NAMALWA (cell line): ENCODE data around the gene TMEM272.

Experiments
- DNase-seq: peaks from one replicate; pipeline ENCODE4 v3.0.0-alpha.2; 2015; ENCODE audit warnings: low spot score

Gene TMEM272

DNA sequence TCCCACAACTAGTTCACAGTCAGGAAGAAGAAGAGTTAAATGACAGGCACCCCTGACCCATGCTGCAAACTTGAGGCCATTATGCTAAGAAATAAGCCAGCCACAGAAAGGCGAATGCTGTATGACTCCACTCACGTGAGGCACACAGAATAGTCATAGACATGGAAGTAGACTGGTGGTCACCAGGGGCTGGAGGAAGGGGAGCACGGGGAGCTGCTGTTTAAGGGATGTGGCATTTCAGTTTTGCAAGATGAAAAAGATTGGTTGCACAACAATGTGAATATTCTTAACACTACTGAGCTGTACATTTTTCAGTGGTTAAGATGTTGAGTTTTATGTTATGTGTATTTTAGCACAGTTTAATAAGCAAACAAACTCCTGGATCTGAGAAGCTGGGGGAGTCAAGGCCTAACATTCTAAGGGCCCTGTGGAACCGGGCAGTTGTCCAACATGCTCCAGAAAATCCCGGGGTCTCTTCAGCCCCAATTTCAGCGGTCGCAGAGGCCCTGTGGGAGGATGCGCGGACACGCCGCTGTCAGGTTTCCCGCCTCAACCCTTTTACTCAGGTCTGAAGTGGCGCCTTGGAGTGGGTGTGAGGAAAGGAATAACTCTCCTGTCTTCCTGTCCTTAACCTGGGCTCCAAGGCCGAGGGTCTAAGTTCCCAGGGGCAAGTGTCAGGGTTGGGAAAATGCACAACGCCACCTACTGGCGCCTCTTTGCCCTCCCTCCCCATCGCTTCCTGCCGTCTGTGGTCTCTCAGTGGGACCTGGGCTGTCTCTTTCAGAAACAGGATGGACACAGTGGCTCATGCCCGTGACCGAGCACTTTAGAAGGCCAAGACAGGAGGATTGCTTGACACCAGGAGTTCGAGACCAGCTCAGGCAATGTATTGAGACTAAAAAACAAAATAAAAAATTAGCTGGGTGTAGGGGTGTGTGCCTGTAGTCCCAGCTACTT, 4.4 kb upstream of the TMEM272 start:
- peak; percentile 51 for DNase-seq

DNA sequence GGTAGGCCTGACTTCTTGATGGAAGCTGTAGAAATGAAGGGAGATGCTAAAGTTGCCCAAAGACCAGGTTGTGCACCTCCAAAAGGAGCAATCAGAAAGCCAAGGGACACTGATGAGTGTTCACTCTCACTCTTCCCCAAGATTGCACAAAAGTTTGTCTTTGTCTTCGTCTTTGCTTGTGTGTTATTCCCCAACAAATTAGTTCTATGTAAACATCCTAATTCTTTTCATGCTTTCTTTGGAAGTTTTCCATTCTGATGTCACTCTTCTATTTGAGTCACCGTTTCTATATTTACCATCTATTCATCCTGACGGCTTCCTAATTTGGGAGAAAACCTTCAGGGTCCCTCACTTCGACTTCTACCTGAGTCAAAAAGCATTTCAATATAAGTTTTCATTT, 3.7 kb upstream of the TMEM272 start:
- DNase-seq = no peak

DNA sequence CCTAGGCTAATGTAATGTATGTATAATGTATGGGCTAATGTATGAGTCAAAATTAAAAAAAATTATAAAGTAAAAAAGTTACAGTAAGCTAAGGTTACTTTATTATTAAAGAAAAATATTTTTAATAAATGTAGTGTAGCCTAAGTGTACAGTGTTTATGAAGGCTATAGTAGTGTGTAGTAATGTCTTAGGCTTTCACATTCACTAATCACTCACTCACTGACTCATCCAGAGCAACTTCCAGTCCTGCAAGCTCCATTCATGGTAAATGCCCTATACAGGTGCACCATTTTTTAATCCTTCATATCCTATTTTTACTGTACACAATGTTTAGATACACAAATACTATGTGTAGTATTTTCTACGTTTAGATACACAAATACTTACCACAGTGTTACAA, 1.8 kb upstream of the TMEM272 start:
- DNase-seq = no peak

DNA sequence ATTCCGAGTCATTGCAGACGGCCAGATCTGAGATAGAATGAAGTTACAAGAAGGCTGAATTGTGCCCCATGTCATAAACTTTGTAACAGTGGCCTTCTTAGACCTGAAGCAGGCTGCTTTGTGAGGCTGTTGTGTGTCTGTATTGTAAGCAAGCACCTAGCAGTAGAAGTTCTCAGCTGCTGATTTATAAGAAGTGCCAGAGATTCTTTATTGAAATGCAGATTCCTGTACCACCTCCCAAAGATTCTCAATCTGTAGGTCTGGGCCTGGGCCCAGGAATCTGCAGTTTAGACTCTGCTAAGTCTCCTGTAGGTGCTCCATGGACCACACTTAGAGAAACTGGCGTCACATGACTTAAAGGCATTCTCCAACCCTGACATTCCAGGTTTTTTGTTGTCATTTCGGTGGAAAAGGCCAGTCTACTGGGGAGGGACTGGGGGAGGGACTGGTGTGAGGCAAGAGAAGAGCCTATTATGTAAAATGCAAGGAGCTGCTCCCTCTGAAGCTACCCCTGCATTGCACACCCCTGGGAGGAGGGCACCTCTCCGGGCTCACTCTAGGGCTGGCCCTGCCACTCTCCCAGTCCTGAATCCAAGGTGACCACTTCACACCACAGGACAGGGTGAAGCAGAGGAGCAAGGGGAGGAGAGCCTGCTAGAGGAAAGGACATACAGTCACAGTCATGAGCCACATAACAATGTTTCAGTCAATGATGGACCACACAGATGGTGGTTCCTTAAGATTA, 769 bp upstream of the TMEM272 start:
- DNase-seq = no peak

DNA sequence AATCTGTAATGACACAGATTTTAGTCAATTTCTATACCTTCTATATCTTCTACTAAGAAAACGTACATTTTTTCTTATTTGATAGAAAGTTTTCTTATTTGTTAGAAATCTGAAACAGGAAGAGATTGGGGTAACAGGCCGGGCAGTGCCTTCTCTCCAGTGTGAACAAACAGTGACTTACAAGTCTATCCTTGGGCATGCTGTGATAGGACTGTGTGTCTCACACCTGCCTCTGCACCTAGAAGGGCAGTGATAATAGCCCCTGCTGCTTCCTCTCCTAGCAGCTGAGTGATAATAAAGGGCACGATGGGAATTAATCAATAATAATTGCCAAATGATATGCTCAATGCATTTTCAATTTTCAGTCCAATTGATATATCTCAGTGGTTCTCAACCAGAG, 1.4 kb downstream of the TMEM272 start:
- DNase-seq = no peak

DNA sequence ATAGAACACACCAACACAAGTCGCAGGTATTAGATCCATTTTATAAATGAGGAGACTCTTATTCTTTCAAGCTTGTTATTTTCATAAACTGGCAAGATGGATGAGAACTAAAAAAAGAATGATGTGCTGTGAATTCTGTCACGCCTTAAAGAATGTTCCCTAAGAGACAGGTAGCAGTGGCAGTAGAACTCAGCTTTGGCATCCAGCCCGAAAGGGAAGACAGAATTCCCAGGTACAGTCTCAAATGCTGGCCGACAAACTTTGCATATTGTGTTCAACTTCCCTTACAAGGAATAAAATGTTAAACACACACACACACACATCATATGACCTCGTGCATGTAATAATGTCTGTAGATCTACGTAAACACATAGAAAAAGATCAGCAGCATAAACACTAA, 3.2 kb downstream of the TMEM272 start:
- no peak for DNase-seq

DNA sequence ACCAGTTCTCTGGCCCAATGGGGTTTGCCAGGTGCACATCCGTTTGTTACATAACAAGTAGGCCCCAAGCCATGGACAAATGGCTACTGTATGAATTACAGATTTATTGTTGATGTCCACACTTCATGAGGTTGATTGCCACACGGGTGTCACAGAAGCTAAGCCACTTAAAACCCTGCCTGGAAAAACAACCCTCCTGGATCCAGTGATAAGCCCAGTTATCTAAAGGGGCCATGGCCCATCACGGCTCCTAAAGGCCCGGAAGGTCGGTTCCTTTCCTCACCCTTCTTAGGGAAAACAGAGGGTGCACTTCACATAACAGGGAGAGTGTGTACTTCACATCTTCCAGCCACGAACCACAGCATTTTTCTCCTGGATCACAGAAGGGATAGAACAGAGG, 4.1 kb downstream of the TMEM272 start:
- DNase-seq = no peak

DNA sequence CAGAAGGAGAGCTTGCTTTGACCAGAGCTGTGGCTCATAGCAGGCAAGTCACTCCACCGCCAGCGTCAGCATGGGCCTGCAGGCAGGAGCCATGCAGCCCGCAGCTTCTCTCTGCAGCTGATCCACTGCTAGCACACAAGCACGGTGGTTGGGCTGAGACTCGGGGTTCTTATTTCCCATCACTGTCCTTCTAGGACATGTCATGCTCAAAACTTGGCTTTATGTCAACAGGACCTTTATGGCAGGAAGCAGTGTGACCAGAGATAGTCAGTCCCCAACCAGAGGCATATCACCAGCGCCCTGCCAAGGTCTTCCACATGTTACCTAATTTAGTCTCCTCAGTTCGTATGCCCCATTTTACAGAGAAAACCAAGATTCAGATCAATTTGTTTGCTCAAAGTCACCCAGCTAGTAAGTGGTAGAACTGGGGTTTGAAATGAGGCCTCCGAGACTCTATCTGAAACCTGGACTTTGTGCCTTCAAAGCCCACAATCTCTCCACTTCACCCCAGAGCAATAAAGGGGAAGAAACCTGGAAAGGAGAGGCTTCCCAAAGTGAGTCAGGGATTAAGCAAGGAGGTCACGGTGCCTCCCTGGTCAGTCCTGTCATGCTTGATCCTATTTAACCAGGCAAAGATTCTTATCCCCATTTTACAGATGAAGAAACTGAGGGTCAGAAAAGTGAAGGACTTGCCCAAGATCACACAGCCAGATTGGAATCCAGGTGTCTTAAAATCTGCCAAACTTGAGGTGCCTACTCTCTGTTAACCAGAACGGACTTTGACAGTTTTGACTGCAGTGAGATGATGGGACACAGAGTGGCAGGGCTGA, 5.1 kb downstream of the TMEM272 start:
- no peak for DNase-seq

DNA sequence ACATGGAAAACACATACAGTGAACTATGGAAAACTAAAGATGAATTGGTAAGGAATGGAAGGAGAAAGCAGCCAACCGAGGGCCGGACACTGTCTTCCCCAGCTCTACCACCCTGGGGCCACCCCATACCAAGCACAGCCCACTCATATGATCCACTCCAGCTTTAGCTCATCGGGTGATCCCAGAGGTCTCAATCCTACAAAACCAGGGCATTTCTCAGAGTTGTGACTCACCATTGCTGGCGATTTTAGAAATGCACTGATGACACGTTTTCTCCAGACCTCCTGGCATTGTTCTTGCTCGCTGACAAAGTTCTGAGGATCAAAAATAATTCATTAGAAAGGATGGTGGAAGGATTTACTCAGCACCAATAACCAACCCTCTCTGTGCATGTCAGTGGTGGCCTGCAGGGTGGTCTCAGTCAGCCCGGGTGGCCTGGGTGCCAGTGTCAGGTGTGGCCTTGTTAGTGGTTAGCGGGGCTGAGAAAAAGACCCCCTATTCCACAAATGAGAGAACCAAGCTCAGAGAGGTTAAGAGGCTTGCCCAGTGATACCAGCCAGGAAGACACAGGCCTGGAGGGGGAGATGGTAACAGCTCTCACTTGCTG, 6.6 kb downstream of the TMEM272 start:
- DNase-seq = no peak

DNA sequence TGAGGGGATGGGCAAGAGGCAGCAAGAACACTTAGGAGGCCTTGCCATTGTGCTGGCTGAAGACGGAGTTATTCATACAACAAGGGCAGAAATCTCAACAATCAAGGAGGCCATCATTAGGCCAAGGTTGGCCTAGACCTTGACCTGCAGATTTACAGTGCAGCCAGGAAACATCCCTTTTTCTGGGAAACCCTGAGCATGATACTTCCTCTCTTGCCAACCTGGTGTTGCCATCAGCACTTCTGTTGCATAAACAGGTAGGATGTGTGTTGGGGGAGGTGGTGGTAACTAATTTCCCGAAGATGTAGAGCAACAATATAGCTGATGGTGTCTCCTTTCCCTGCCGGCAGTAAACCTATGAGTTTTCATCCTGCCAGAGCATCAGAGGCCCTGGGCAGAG, 8.0 kb downstream of the TMEM272 start:
- no peak for DNase-seq

DNA sequence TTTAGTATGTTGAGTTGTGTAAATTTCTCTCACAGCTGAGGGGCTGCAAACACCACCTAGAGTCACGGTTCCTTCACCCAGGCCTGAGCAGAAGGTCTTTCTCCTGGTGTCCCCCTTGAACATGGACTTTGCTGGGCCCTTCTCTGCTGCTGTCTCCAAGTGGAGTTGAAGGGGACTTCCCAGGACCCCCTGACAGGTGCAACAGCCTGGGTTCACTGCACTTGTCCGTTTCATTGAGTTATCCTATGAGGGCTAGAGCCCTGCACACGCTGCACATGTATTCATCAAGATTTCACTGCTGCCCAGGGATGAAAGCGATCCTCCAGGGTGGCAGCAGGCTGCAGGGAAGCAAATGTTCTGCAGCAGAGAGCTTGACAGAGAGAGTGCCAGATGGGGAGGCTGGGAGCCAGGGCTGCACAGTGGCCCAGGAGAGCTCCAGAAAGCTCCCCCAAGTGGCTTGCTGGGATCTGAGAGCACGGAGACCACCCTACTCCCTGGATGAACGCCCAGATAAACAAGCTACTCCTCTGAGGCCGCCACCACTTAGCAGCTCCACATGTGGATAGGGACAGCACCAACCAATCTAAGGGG, 10.3 kb downstream of the TMEM272 start:
- DNase-seq = no peak

DNA sequence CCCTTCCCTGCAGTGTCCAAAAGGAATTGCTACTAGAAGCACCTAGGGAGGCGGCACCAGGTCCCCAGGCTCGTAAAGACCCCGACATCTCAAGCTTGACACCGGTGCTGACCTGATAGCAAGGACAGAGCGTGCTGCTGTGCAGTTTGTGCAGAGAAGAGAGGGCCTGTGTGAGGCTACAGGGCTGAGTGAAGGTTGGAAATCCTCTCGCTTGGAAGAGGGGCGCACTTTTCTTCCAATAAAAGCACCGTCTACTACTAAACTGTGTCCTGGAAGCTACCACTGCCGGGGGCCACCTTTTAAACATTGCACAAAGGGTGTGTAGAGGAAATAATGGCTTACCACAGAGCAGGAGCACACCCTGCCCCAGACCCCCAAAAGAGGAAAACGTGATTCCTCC, 11.0 kb downstream of the TMEM272 start:
- DNase-seq = no peak

DNA sequence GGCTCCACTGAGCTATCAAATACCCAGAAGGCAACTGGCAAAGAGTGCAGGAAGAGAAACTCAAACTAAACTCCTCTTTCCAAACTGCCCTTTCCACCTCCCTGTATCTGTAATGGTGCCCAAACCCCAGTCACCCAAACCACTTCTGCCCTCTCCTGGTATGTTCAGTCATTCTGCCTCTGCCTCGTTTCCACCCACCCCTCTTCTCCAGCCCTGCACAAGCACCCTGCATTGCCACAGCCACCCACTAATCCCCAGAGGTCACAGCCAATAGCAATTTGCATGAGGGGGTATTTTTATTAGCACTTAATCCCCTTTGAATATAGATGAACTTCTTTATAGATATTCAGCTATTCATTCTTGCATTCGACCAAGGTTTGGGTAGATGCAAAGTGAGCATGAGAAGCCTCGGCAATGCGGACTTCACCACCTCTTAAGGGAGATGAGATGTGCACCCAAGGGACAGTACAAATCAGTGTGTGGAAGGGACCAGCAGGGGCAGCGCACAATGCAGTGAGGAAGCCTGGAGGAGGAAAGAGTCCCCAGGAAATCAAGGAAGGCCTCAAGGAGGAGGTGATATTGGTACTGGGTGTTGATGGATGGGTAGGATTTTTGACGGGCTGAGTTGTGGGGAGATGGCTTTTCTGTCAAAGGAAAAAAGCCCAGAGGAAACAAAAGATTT, 12.4 kb downstream of the TMEM272 start:
- peak; percentile 72 for DNase-seq

DNA sequence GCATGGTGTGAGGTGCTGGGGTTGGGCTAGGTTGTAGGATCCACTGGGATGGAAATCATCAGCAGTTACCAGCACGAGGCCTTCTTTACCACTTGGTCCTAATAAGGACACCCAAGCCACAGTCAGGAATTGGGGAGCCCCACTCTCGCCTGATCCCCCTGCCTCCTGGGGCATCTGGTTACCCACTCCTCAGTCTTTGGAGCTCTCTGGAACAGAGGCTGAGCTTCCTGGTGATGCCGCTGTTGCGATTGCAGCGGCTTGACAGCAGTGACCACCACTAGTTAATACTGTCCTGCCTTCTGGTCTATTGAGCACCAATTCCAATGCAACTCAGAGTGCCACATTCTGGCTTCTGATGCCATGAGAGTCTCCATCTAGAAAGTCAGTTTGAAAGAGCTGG, 13.5 kb downstream of the TMEM272 start:
- DNase-seq = no peak

DNA sequence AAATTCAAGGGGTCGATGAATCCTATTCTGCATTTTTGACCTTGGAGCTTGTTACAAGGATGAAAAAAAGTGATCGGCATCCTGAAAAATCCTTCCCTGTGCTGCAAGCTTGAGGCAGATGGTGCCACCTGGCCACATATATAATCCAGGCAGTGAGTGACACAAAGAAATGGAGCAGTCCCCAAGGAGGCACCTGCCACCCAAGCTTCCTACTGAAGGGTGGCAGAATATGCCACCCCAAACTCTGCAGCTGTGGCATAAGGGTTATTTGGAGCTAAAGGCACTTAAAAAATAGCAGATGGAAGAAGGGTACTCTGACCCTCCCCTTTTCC, 15.4 kb downstream of the TMEM272 start:
- DNase-seq = no peak

DNA sequence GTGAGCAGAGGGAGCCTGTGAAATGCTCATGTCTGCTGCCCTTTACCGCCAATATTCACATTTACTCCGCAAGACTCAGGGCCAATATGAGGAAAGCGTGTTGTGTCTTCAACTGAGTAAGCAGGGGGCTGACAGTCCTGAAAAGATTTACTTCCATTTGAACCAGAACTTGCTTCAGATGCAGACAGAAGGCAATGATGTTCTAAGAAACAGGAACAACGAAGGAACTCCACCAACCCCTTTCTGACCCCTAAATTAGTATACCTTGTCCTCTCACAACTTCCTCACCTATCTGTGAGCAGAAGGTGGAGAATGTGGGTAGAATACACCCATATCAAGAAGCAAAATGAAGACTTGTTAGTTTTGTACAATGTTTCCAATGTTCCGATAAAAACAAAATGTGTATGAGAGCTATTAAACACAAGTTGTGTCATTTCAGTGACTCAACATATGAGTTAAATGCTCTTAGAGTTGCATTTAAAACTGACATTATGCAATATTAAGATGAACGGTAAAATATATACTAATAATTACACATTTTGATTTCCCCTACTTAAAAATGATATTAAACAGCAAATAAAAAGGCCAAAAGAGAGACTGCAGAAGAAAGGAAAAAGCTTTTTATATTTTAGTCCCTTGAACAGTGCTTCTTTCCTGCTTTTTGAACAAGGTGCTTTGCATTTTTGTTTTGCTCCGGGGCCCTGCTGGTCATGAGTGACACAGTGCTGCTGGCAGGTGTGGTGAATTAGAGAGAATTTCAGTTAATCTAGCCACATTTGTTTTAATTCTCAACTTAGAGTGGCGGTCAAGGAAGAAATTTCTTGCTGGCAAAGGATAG, 16.0 kb downstream of the TMEM272 start:
- peak; percentile 43 for DNase-seq

DNA sequence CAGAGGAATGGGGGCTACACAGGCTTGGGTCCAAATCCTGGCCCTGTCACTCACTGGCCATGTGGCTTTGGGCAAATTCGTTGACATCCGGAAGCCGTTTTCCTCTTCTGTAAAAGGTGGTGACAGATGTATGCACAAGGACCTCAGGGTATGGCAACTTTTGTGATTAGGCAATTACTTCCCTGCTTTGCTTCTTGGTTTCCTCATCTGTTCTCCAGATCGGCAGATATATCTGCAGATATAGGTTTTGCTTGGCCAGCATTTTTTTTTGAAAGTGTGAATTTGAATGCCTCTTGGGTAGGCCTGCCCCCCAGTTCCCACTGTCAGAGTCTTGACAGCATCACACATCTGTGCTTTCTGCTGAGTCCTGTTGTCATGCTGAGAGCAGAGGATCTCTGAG, 17.7 kb downstream of the TMEM272 start:
- no peak for DNase-seq

DNA sequence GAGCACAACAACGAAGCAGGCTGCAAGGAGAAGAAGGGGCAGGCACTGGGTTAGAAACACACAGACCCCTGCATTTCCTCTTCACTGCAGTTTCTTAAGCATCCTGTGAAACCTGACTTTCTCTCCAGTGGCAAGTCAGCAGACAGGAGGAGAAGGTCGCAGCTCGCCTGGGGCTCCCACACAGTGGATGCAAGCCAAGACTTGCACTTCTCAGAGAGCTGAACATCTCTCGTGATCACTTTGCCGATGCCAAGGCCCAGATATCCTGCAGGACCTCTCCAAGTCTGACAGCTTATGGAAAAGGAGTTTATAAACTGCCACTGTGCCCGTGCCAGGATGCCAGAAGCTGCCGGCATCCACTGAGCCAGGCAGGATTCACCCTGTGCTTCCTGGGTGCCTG, 18.4 kb downstream of the TMEM272 start:
- no peak for DNase-seq

DNA sequence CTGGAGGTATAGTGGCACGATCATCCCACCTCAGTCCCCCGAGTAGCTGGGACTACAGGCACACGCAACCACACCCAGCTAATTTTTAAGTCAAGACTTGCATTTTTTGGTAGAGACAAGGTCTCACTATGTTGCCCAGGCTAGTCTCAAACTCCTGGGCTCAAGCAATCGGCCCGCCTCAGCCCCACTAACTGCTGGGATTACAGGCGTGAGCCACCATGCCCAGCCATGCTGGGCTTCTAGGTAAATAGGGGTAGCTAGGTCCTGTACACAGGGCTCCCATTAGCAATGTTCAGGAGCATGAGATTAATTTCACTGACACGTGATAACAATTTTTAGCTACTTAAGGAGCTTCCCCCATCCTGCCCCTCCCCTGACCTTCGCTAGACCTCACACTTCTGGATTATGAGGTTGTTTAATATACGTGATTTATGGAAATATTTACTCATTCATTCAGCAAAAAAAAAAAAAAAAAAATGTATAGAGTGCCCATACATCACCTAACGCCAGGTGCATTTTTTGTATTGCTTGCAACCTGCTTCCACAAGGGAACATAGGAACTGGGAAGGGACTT, 19.2 kb downstream of the TMEM272 start:
- no peak for DNase-seq

DNA sequence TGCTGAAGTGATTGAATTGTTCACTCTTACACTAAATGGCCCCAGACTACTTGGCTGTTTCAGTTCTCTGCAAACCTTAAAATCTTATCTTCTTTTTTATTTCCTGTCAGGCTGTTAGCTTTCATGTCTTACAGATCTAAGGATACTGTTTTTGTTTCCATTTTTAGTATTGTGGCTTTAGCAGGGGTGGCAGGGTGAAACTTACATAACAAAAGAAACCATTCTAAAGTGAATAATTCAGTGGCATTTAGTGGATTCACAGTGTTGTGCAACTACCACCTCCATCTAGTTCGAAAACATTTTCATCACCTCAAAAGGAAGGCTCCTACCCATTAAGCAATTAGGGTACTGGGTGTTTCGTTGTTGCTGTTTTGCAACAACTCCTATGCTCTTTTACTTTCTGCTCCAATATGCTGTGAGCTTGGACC, 19.8 kb downstream of the TMEM272 start:
- DNase-seq = no peak
